ENCODE results near the gene CALML3.

DNA sequence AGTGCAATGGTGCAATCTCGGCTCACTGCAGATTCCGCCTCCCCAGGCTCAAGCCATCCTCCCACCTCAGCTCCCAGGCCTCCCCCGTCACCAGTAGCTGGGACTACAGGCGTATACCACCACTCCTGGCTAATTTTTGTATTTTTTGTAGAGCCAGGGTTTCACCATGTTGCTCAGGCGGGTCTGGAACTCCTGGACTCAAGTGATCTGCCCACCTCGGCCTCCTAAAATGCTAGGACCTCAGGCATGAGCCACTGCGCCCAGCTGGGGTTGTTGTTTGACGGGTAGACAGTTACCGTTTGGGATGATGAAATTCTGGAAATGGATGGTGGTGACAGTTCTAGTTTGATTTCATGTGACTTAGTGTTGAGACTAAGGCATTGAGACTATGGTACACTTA, 15.3 kb downstream of the CALML3 start:
- TF ChIP-seq, protein P1, sequence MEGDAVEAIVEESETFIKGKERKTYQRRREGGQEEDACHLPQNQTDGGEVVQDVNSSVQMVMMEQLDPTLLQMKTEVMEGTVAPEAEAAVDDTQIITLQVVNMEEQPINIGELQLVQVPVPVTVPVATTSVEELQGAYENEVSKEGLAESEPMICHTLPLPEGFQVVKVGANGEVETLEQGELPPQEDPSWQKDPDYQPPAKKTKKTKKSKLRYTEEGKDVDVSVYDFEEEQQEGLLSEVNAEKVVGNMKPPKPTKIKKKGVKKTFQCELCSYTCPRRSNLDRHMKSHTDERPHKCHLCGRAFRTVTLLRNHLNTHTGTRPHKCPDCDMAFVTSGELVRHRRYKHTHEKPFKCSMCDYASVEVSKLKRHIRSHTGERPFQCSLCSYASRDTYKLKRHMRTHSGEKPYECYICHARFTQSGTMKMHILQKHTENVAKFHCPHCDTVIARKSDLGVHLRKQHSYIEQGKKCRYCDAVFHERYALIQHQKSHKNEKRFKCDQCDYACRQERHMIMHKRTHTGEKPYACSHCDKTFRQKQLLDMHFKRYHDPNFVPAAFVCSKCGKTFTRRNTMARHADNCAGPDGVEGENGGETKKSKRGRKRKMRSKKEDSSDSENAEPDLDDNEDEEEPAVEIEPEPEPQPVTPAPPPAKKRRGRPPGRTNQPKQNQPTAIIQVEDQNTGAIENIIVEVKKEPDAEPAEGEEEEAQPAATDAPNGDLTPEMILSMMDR (conservative IDR thresholded peaks at IDR 0.05; ENCODE audit: low read depth, low read length): no peak
- TF ChIP-seq EZH2 (IDR thresholded peaks at IDR 0.05; ENCODE audit: borderline replicate concordance, low read depth, low read length, poor library complexity, severe bottlenecking): no peak

All from A673 (cell line).